D721Med (cell line): Measurements from ENCODE around the gene CKMT1A.
"Not testable (repeated sequence)": the region's sequence is repeated elsewhere in the genome, so short reads cannot be mapped to it uniquely, and the experiment has no call there.

Experiments
- DNase-seq: peaks from one replicate; pipeline ENCODE4 v3.0.0; 2011; ENCODE audit warnings: low spot score; ENCODE audit not compliant: insufficient read length
- FAIRE-seq: peaks from 2 replicates; lab custom pipeline; 2011; peaks lifted over from hg19 to GRCh38; lab: Jason Lieb, UNC
- TF ChIP-seq, protein P1 (sequence below): IDR thresholded peaks from 2 replicates; pipeline ENCODE4 v1.5.1; 2012; ENCODE audit warnings: mild to moderate bottlenecking, control low read depth; ENCODE audit not compliant: insufficient read depth; ENCODE audit errors: missing control alignments

Gene CKMT1A

DNA sequence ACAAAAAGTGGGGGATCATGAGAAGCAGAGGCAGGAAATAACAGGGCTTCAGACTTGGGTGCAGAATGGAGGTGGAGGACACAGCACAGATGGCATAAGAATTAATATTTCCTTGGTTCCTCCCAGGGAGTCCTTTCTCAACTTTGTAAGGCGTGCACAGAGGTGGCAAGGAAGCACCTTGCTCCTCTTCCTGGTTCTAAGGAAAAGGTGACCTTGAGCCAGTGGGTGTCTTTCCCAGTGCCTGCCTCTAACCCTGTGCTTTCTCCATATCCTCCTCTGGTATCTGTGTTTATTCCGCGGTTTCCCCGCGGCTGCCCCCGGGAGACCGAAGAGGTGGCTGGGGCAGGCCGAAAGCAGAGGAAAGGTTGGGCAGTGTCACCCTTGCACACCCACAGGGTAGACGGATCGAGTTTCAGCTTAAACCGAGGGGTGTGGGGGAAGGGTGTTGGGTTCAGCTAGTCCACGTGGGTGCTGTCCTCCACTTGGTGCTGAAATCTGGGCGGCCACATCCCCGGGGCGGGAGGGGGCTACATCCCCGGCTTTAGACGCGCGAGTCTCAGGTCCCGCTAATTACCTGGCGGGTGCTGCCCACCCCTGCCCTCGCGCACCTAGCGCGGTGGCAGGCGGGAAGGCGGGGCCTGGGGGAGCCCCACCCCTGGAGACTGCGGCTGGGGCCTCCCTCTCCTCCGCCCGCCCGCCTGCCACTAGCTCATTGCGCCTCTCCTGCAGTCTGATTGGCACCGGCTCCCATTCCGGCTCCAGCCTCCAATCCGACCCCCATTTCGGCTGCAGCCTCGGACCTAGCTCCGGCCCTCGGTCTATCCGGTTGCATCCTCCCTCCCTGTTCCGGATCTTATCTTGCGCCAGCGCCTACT is at the start of gene CKMT1A:
Gene CKMT1A (plus strand): TSS at position 712 of the 875 bp plus-strand sequence. CDS start 192 bp downstream, outside the sequence.
- not testable (repeated sequence) for DNase-seq, FAIRE-seq

DNA sequence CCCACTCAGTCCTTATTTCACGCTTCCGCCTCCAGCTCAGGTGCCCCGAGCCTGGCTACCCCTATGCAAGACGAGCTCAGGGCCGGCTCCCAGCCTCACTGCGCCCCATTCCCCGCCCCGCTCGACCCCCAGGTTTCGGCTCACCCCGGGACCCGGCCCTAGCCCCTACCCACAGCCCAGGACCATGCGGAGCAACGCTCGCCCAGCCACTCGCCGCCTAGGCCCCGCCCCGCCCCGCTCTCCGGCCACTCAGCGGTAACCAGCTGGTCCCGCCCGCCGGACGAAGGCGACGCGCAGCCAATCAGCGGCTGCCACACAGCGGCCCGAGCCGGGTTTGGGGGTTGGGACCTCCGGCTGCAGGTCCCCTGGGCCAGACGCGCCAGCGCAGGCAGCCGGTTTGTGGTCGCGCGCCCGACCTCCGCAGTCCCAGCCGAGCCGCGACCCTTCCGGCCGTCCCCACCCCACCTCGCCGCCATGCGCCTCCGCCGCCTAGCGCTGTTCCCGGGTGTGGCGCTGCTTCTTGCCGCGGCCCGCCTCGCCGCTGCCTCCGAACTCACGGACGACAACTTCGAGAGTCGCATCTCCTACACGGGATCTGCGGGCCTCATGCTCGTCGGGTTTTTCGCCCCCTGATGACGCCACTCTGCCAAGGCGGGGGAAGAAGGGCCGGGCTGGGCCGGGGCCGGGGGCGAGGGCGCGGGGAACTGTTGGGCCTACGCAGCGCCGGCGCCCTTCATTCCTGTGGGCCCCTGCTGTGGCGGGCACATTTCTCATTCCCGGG is 44.8 kb upstream of the CKMT1A start, which contains the start of gene CATSPER2:
Gene CATSPER2 (minus strand): TSS at position 196 of the 781 bp plus-strand sequence. CDS start 783 bp downstream, outside the sequence.
- DNase-seq (no peak), FAIRE-seq (no peak)
- TF ChIP-seq, protein P1, sequence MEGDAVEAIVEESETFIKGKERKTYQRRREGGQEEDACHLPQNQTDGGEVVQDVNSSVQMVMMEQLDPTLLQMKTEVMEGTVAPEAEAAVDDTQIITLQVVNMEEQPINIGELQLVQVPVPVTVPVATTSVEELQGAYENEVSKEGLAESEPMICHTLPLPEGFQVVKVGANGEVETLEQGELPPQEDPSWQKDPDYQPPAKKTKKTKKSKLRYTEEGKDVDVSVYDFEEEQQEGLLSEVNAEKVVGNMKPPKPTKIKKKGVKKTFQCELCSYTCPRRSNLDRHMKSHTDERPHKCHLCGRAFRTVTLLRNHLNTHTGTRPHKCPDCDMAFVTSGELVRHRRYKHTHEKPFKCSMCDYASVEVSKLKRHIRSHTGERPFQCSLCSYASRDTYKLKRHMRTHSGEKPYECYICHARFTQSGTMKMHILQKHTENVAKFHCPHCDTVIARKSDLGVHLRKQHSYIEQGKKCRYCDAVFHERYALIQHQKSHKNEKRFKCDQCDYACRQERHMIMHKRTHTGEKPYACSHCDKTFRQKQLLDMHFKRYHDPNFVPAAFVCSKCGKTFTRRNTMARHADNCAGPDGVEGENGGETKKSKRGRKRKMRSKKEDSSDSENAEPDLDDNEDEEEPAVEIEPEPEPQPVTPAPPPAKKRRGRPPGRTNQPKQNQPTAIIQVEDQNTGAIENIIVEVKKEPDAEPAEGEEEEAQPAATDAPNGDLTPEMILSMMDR = no peak

DNA sequence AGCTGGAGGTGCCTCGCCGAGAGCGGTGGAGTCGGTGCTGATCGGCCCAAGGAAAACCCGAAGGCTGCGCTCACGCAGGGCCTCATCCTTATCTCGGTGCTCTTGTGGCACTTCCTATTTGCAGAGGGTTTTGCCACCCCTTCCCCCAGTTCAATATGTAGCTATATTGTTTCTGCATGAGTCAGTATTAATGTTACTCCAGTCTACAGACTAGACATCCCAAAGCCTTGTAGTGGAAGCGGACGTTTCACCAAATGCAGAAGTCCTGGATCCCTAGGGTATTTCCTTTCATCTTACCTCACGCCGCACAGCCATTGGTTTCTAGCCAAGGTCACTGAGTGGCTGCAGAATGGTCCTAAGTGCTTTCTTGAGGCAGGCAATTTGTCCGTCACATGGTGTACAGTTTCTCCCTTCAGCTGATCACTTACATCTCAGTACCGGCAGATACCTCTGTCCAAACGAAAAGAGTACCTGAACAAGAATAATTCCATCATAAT is 44.2 kb upstream of the CKMT1A start:
- not testable (repeated sequence) for DNase-seq, FAIRE-seq

DNA sequence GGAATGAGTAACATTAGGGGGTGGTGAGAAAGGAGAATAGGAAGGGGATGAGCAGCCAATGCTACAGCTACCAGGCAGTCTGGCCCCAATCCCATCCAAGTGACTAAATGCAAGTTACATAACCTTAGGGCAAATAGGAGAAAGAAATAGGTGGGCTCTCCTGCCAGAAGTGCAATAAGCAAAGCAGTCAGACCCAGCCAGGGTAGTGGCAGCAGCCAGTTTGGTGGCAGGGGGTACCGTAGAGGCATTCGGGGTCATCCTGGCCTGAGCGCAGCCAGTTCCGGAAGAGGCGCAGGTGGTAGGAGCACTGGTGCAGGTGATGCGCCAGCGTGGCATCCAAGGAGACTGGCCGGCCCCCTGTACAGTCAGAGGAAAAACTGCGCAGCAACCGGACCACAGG is 33.9 kb upstream of the CKMT1A start:
- DNase-seq = not testable (repeated sequence)

DNA sequence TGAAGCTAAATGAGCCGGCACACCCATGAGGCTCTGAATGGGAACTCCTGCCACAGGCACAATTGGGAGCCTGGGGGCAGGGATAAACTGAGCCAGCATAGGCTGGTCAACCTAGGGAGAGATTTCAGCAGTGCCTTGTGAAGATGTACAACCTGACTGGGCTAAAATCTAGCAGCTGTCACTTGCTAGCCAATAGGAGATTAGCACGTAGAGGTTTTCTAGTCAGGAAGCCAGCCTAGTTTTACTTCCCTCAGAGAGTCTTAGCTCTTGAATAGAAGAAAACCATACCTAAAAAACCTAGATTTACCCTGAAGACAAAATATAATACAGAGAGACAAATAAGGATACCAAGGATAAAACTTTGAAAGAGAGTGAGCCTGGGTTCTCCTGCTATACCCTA is 31.4 kb upstream of the CKMT1A start:
- FAIRE-seq, DNase-seq: not testable (repeated sequence)

More for the DNA sequence above, 33.9 kb upstream of the CKMT1A start:
- FAIRE-seq = not testable (repeated sequence)

DNA sequence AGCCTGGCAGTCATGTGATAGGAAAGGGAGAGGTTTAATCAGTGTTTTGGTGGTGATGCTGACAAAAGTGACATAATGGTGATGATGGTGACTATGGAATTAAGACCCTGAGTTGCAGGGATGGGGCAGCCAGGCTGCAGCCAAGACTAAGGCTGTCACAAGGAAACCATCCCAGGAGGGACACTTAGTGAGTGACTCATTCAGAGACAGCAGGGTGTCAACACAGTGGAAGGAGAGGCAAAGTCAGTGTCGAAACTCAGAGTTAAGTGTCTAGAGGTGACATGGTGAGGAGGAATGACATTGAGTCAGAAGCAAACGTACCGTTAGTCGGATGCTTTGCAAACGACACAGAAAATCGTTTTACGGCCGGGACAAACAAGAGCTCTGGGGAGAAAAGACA is 30.3 kb upstream of the CKMT1A start:
- not testable (repeated sequence) for FAIRE-seq, DNase-seq

DNA sequence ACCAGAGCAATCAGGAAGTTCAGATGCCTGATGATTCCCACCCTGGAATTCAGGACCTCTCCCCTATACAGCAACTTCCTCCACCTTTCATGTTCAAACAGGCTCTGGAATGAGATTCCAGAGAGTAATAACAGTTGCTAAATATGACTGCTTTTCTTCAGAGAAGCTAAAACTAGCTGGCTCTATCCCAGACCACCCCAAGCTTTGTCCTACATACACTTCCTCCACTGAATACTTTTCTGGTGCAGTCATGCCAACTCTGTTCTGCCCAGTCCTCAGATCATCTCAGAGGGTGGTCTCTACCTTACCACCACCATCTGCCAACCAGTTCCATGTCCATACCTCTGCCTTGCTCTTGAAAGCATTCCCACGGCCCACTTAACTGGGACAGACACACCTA is 27.5 kb upstream of the CKMT1A start:
- DNase-seq, FAIRE-seq: not testable (repeated sequence)

DNA sequence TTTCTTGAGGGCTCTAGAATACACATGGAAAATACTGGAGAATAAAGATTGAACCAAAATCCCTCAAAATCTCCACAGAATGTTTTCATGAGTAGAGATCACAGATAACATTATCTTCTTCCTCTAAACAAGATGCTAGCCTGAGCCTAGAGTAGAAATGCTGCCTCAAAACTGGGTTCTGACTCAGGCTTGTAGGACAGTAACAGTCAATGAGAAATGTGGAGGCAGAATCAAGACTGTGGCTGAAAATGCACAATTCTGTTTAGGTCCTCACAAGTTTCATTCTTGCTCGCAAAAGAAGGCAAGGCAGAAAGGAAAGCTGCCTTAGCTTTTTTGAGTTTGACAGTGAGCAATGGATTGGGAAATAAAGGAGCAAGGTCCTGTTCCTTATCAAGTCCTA is 19.5 kb upstream of the CKMT1A start:
- not testable (repeated sequence) for DNase-seq, FAIRE-seq

DNA sequence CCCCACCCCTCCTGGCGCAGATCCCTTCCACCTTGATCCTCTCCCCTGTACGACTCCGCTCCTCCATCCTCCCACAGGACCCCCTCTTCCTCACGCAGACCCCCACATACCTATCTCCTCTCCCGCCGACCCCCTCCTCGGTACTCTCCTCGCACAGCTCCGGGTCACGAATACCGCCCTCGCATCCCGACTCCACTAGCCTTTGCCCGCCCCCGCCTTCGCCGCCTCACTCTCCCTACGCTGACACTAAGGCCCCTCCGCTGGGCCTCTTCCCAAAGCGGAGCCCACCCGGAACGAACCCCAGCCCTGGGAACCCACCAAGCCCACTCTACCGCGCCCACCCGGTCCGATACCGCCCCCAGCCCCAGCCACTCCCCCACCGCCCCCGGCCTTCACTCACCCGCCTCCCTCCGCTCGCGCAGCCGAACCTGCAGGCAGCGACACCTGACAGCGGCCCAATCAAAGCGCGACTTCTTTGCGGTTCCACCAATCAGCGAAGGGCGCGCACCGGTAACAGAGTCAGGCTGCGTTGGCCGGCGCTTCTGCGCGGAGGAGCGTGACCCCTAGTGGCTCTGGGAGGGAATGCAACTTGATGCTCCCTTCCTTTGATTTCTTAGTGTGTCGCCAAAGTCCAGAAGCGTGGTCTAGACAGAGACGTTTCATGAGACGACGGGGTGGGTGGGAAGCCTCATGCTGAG is 3.9 kb upstream of the CKMT1A start:
- not testable (repeated sequence) for DNase-seq, FAIRE-seq

DNA sequence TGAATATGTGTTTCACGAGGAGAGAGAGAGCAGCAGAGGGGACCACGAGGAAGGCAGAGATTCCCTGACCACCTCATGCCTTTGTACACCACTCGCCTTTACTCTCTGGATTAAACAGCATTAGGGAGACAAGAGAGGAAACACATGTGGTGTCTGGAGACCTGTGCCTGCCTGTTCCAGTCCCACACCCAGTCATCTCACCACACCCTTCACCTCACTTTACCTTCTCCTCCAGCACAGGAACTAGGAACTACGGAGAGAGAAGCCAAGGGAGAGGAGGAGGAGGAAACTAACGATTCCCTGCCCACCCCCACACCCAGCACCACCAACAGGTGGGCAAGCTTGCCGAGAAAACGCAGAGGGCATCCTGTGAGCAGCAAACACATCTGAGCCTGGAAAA is 980 bp upstream of the CKMT1A start:
- not testable (repeated sequence) for DNase-seq, FAIRE-seq

DNA sequence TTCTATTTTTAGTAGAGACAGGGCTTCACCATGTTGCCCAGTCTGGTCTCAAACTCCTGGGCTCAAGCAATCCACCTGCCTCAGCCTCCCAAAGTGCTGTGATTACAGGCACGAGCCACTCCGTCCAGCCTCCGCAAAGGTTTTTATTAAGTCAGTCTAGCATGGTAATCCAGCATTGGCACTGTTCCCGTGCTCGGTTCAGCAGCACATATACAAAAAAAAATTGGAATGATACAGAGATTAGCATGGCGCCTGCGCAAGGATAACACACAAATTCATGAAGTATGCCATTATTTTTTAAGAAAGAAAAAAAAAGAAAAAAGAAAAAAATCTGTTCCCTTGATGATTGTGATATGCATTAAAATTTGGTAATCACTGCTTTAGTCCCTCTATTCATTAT is 8.5 kb downstream of the CKMT1A start:
- FAIRE-seq = no peak
- DNase-seq = no peak
- TF ChIP-seq, protein P1 = no peak
